H9 (cell line): ENCODE measurements around the gene HYDIN. TPM values are rescaled to one million over a fixed set of nuclear protein-coding genes. Genes with fewer than 3 reads are reported as not detected.

Source experiments
- DNase-seq: peaks from one replicate; pipeline ENCODE4 v3.0.0-alpha.2; 2017
- H2AFZ ChIP-seq: one replicate; pipeline ENCODE4 v1.6.1; 2013; ENCODE audit warnings: mild to moderate bottlenecking, low read length, control low read depth, moderate library complexity
- H2AK5ac ChIP-seq: 2 replicates; pipeline ENCODE4 v1.6.1; 2013; ENCODE audit warnings: low read length, control low read depth, mixed read lengths; ENCODE audit not compliant: insufficient read length
- H2BK120ac ChIP-seq: one replicate; pipeline ENCODE4 v1.6.1; 2013; ENCODE audit warnings: low read depth, mild to moderate bottlenecking, low read length, control low read depth, inconsistent platforms; ENCODE audit not compliant: poor library complexity, severe bottlenecking
- H2BK12ac ChIP-seq: 2 replicates; pipeline ENCODE4 v1.6.1; 2013; ENCODE audit warnings: low read length, control low read depth, mixed read lengths, low read depth; ENCODE audit not compliant: insufficient read length
- H2BK15ac ChIP-seq: 2 replicates; pipeline ENCODE4 v1.6.1; 2013; ENCODE audit warnings: low read depth, low read length, control low read depth
- H2BK20ac ChIP-seq: one replicate; pipeline ENCODE4 v1.6.1; 2013; ENCODE audit warnings: low read depth, mild to moderate bottlenecking, low read length, control low read depth, inconsistent platforms; ENCODE audit not compliant: poor library complexity, severe bottlenecking
- H2BK5ac ChIP-seq: 2 replicates; pipeline ENCODE4 v1.6.1; 2013; ENCODE audit warnings: low read length, control low read depth, mixed read lengths; ENCODE audit not compliant: insufficient read length
- H3K14ac ChIP-seq: 2 replicates; pipeline ENCODE4 v1.6.1; 2013; ENCODE audit warnings: low read length, control low read depth; ENCODE audit not compliant: insufficient read depth
- H3K18ac ChIP-seq: 2 replicates; pipeline ENCODE4 v1.6.1; 2013; ENCODE audit warnings: low read depth, mild to moderate bottlenecking, mixed read lengths, low read length, control low read depth; ENCODE audit not compliant: insufficient read length
- H3K23ac ChIP-seq: 2 replicates; pipeline ENCODE4 v1.6.1; 2013; ENCODE audit warnings: low read length, control low read depth, mixed read lengths, low read depth; ENCODE audit not compliant: insufficient read length
- H3K23me2 ChIP-seq: 2 replicates; pipeline ENCODE4 v1.6.1; 2013; ENCODE audit warnings: low read depth, mild to moderate bottlenecking, mixed read lengths, low read length, control low read depth; ENCODE audit not compliant: insufficient read length, poor library complexity, severe bottlenecking
- H3K27ac ChIP-seq: 2 replicates; pipeline ENCODE4 v1.5.1; 2013; ENCODE audit warnings: low read length, control low read depth, mixed read lengths, low read depth; ENCODE audit not compliant: insufficient read length
- H3K27me3 ChIP-seq: 2 replicates; pipeline ENCODE4 v1.6.1; 2013; ENCODE audit warnings: low read length, control low read depth, inconsistent platforms; ENCODE audit not compliant: insufficient read depth
- H3K4ac ChIP-seq: 2 replicates; pipeline ENCODE4 v1.6.1; 2013; ENCODE audit warnings: low read depth, mild to moderate bottlenecking, control low read depth, inconsistent platforms, low read length, moderate library complexity
- H3K4me1 ChIP-seq: 2 replicates; pipeline ENCODE4 v1.6.1; 2013; ENCODE audit warnings: low read length, control low read depth, inconsistent platforms; ENCODE audit not compliant: insufficient read depth
- H3K4me2 ChIP-seq: 2 replicates; pipeline ENCODE4 v1.6.1; 2013; ENCODE audit warnings: low read length, control low read depth, mixed read lengths; ENCODE audit not compliant: insufficient read length, insufficient read depth
- H3K56ac ChIP-seq: 2 replicates; pipeline ENCODE4 v1.6.1; 2013; ENCODE audit warnings: low read depth, mild to moderate bottlenecking, mixed read lengths, low read length, control low read depth; ENCODE audit not compliant: insufficient read length
- H3K79me1 ChIP-seq: 2 replicates; pipeline ENCODE4 v1.6.1; 2013; ENCODE audit warnings: low read depth, mild to moderate bottlenecking, moderate library complexity, low read length, control low read depth, inconsistent platforms; ENCODE audit not compliant: insufficient read depth, poor library complexity, severe bottlenecking
- H3K79me2 ChIP-seq: 2 replicates; pipeline ENCODE4 v1.6.1; 2013; ENCODE audit warnings: low read length, control low read depth, inconsistent platforms; ENCODE audit not compliant: insufficient read depth
- H3K9ac ChIP-seq: 2 replicates; pipeline ENCODE4 v1.6.1; 2013; ENCODE audit warnings: low read length, control low read depth, mixed read lengths; ENCODE audit not compliant: insufficient read length; ENCODE audit errors: extremely low read depth
- H3K9me3 ChIP-seq: one replicate; pipeline ENCODE4 v1.6.1; 2013; ENCODE audit warnings: low read depth, low read length, inconsistent platforms; ENCODE audit not compliant: control insufficient read depth
- H3T11ph ChIP-seq: one replicate; pipeline ENCODE4 v1.6.1; 2013; ENCODE audit warnings: mild to moderate bottlenecking, low read length, control low read depth, inconsistent platforms
- H4K20me1 ChIP-seq: one replicate; pipeline ENCODE4 v1.6.1; 2013; ENCODE audit not compliant: control insufficient read depth, insufficient read length, insufficient read depth
- H4K5ac ChIP-seq: 2 replicates; pipeline ENCODE4 v1.6.1; 2013; ENCODE audit warnings: low read depth, mild to moderate bottlenecking, mixed read lengths, low read length, control low read depth; ENCODE audit not compliant: insufficient read length
- H4K8ac ChIP-seq: replicated peaks from 2 replicates; pipeline ENCODE4 v1.6.1; 2013; ENCODE audit warnings: low read length, control low read depth, mixed read lengths, low read depth; ENCODE audit not compliant: insufficient read length
- H4K91ac ChIP-seq: 2 replicates; pipeline ENCODE4 v1.6.1; 2013; ENCODE audit warnings: low read depth, mild to moderate bottlenecking, moderate library complexity, mixed read lengths, low read length, control low read depth; ENCODE audit not compliant: insufficient read length
- H3K27ac Mint-ChIP-seq, 3 experiments: 2 replicates in 2 of 3; 3 replicates in 1 of 3; pipeline ENCODE4 v1.8.0; 2020 to 2021; ENCODE audit warnings: mixed read lengths in 3 of 3, mild to moderate bottlenecking in 1 of 3, moderate library complexity in 1 of 3
- H3K27me3 Mint-ChIP-seq: 2 replicates; pipeline ENCODE4 v1.8.0; 2021; ENCODE audit warnings: low read depth, mild to moderate bottlenecking, moderate library complexity, mixed read lengths
- H3K36me3 Mint-ChIP-seq, 3 experiments: 2 replicates in 2 of 3; 3 replicates in 1 of 3; pipeline ENCODE4 v1.8.0; 2020 to 2021; ENCODE audit warnings: low read depth in 3 of 3, mixed read lengths in 3 of 3; ENCODE audit not compliant: insufficient read depth in 1 of 3
- H3K4me1 Mint-ChIP-seq, 2 experiments: 2 replicates each; pipeline ENCODE4 v1.8.0; 2020; ENCODE audit warnings: mixed read lengths in 2 of 2
- H3K4me3 Mint-ChIP-seq, 2 experiments: 2 replicates in 1 of 2; 3 replicates in 1 of 2; pipeline ENCODE4 v1.8.0; 2020 to 2021; ENCODE audit warnings: mild to moderate bottlenecking in 2 of 2, mixed read lengths in 2 of 2, moderate library complexity in 1 of 2
- H3K9me3 Mint-ChIP-seq, 2 experiments: 2 replicates in 1 of 2; 3 replicates in 1 of 2; pipeline ENCODE4 v1.8.0; 2020; ENCODE audit warnings: mild to moderate bottlenecking in 2 of 2, mixed read lengths in 2 of 2, moderate library complexity in 1 of 2
- WGBS: extraction: QIAGEN DNeasy Blood & Tissue Kit; methylation state at CpG from one replicate; pipeline ENCODE4 v1.1.7; 2013; ENCODE audit warnings: missing lambda C conversion rate, low lambda C conversion rate, mixed read lengths; ENCODE audit not compliant: insufficient read length; ENCODE audit errors: extremely low coverage; 5-methylcytosine and 5-hydroxymethylcytosine counted together
- total RNA-seq: library from RNA; stranded (reverse); gene quantifications from 2 replicates; pipeline ENCODE4 v1.2.1, GENCODE V29; 2021
- TF ChIP-seq, protein P1 (sequence below): fragments of 200-600 bp; sonication (generic); conservative IDR thresholded peaks from 3 replicates; pipeline ENCODE4 v1.8.0; 2021; ENCODE audit warnings: antibody characterized with exemption, mild to moderate bottlenecking

The HYDIN gene
- total RNA-seq, 1 experiment from 2014 or later: 1.7 TPM

DNA sequence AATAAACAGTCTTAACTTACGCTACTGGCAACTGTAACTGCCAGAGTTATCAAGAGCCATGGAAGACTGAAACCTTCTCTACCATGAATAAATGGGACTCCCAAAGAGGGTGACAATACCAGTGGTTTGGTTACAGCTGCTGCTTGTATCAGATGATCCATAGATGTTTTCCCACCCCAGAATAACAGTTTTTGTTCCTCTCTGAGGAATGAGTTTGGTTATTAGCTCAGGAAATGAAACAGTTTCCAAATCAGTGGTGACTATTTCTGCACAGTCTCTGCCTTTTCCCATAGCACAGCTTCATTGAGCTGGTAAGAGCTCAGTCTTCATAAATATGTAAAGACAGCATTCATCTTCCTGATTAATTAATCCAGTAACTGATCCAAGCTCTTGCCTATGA, 14.0 kb upstream of the HYDIN start:
- Histone ChIP-seq H3K79me2 (no peaks in the 10 kb centered on the region), H3K9me3 (no peaks in the 10 kb centered on the region), H3K18ac (no peak overlapping the region), H3K23me2 (no peaks in the 10 kb centered on the region), H3K4ac (no peak overlapping the region), H2BK12ac (no peak overlapping the region), H3K79me1 (no peaks in the 10 kb centered on the region), H2BK5ac (no peak overlapping the region), H3K56ac (no peak overlapping the region), H3K27ac (no peak overlapping the region), H2AK5ac (no peak overlapping the region), H2AFZ (no peak overlapping the region), H3K4me2 (no peak overlapping the region), H3K9ac (no peak overlapping the region), H3K27me3 (no peaks in the 10 kb centered on the region), H3K23ac (no peak overlapping the region), H3K4me1 (no peaks in the 10 kb centered on the region), H2BK20ac (no peak overlapping the region), H2BK120ac (no peak overlapping the region), H4K8ac (no peak overlapping the region), H4K5ac (no peak overlapping the region), H4K20me1 (no peaks in the 10 kb centered on the region), H3T11ph (no peak overlapping the region), H4K91ac (no peak overlapping the region), H2BK15ac (no peak overlapping the region), H3K14ac (no peak overlapping the region)
- Mint-ChIP-seq H3K27ac (no peak overlapping the region; a peak in 1 of 7 replicates), H3K36me3 (no peaks in the 10 kb centered on the region), H3K4me1 (peaks cover 3 to 6% of the 10 kb centered on the region in 2 experiments; a peak in 2 of 4 replicates), H3K9me3 (no peaks in the 10 kb centered on the region), H3K27me3 (no peaks in the 10 kb centered on the region), H3K4me3 (no peak overlapping the region)
- TF ChIP-seq, protein P1, sequence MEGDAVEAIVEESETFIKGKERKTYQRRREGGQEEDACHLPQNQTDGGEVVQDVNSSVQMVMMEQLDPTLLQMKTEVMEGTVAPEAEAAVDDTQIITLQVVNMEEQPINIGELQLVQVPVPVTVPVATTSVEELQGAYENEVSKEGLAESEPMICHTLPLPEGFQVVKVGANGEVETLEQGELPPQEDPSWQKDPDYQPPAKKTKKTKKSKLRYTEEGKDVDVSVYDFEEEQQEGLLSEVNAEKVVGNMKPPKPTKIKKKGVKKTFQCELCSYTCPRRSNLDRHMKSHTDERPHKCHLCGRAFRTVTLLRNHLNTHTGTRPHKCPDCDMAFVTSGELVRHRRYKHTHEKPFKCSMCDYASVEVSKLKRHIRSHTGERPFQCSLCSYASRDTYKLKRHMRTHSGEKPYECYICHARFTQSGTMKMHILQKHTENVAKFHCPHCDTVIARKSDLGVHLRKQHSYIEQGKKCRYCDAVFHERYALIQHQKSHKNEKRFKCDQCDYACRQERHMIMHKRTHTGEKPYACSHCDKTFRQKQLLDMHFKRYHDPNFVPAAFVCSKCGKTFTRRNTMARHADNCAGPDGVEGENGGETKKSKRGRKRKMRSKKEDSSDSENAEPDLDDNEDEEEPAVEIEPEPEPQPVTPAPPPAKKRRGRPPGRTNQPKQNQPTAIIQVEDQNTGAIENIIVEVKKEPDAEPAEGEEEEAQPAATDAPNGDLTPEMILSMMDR: no peak
- no CpG with 5 or more reads among the region's 1 CpG for WGBS
- DNase-seq: no peak
